ENCODE results near the gene SNX21. TPM values are rescaled to one million over a fixed set of nuclear protein-coding genes. Genes with fewer than 3 reads are reported as not detected.
"Not testable (repeated sequence)": the region's sequence is repeated elsewhere in the genome, so short reads cannot be mapped to it uniquely, and the experiment has no call there.

The SNX21 gene
- total RNA-seq, 1 donor from 2014 or later = 25.6 TPM

- DNase-seq (ENCODE audit: extremely low spot score, unreplicated experiment) = no peak
- Mint-ChIP-seq H3K4me1 (ENCODE audit: unreplicated experiment) (peaks cover 46% of the 10 kb centered on the region), H3K9me3 (ENCODE audit: unreplicated experiment) (no peaks in the 10 kb centered on the region), H3K27ac (ENCODE audit: unreplicated experiment) (peak overlapping the region; percentile 75), H3K36me3 (ENCODE audit: unreplicated experiment) (no peaks in the 10 kb centered on the region), H3K4me3 (ENCODE audit: unreplicated experiment) (no peak overlapping the region), H3K27me3 (ENCODE audit: unreplicated experiment) (no peaks in the 10 kb centered on the region)
- TF ChIP-seq CTCF (IDR thresholded peaks at IDR 0.05) = no peak
Measured at GRCh38 chr20:45828589-45828988, 5.0 kb upstream of the SNX21 start.

DNA sequence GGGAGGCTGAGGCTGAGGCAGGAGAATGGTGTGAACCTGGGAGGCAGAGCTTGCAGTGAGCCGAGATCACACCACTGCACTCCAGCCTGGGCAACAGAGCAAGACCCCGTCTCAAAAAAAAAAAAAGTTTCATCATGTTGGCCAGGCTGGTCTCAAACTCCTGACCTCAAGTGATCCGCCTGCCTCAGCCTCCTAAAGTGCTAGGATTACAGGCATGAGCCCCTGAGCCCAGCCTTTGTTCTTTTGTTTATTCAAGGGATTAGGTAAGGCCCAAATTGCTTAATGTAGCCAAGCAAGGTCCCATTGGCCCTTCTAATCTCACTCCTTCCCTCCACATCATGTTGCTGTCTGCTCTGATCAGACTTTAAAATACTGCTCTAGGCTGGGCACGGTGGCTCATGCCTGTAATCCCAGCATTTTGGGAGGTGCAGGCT, 3.9 kb upstream of the SNX21 start:
- not testable (repeated sequence) for H3K27ac Mint-ChIP-seq (ENCODE audit: unreplicated experiment); H3K27me3 Mint-ChIP-seq (ENCODE audit: unreplicated experiment); DNase-seq (ENCODE audit: extremely low spot score, unreplicated experiment); H3K4me3 Mint-ChIP-seq (ENCODE audit: unreplicated experiment); H3K9me3 Mint-ChIP-seq (ENCODE audit: unreplicated experiment); H3K36me3 Mint-ChIP-seq (ENCODE audit: unreplicated experiment)
- H3K4me1 Mint-ChIP-seq (ENCODE audit: unreplicated experiment) = peaks cover 45% of the 10 kb centered on the region

DNA sequence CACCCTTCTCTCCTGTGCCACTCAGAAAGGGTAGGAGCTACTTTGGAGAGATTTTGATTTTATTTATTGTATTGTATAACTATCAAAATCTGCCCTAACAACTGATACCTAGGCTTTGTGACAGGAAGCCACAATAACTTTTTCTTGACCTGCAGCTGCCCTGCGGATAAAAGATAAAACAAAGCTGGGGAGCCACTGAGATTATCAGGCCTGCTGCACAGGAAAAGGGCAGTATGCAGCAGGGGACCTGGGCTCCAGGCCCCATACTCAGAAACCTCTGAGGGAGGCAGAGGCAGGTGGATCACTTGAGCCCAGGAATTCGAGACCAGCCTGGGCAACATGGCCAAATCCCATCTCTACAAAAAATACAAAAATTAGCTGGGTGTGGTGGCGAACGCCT, 980 bp upstream of the SNX21 start:
- Mint-ChIP-seq H3K4me1 (ENCODE audit: unreplicated experiment) (peaks cover 51% of the 10 kb centered on the region), H3K27ac (ENCODE audit: unreplicated experiment) (peak overlapping the region; percentile 95), H3K27me3 (ENCODE audit: unreplicated experiment) (no peaks in the 10 kb centered on the region), H3K36me3 (ENCODE audit: unreplicated experiment) (peaks cover 2% of the 10 kb centered on the region), H3K4me3 (ENCODE audit: unreplicated experiment) (peak overlapping the region; percentile 85), H3K9me3 (ENCODE audit: unreplicated experiment) (no peaks in the 10 kb centered on the region)
- TF ChIP-seq CTCF (IDR thresholded peaks at IDR 0.05) = no peak
- no peak for DNase-seq (ENCODE audit: extremely low spot score, unreplicated experiment)

DNA sequence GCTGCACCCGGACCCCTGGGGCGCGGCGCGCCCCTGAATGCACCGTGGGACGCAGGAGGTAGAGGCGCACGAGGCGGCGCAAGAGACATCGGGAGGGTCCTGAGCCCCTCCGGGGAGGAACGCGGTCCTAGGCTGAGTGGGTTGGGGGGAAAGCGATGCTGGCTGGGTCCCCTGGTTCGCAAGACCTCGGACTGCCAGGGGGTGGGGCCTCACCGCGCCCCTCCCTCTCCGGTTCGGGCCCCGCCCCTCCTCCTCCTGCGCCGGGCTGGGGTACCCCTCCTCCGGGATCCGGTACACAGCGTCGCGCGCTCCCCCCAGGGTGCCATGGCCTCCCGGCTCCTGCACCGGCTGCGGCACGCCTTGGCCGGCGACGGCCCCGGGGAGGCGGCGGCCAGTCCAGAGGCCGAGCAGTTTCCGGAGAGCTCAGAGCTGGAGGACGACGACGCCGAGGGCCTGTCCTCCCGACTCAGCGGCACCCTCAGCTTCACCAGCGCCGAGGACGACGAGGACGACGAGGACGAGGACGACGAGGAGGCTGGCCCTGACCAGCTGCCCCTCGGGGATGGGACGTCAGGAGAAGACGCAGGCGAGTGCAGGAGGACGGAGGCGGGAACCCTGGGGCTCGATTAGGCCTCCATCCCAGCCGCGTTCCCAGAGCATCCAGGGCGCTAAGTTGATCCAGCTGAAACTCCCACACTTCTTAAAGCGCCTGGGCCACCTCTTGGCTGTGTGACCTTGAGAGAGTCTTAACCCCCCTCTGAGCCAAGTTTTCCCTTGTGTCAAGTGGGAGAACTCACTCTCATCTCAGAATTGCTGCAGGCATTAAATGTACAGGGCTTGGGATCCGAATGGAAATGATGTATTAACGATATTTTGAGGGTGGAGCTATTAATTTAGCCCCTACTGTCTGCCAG, 541 bp downstream of the SNX21 start:
- peak overlapping the region; percentile 85 for H3K4me3 Mint-ChIP-seq (ENCODE audit: unreplicated experiment)
- peak; percentile 90 for DNase-seq (ENCODE audit: extremely low spot score, unreplicated experiment)
- peak overlapping the region; percentile 68 for H3K27ac Mint-ChIP-seq (ENCODE audit: unreplicated experiment)
- no peaks in the 10 kb centered on the region for H3K9me3 Mint-ChIP-seq (ENCODE audit: unreplicated experiment)
- H3K4me1 Mint-ChIP-seq (ENCODE audit: unreplicated experiment) = peaks cover 39% of the 10 kb centered on the region
- peaks cover 2% of the 10 kb centered on the region for H3K36me3 Mint-ChIP-seq (ENCODE audit: unreplicated experiment)
- no peaks in the 10 kb centered on the region for H3K27me3 Mint-ChIP-seq (ENCODE audit: unreplicated experiment)
- no peak for TF ChIP-seq CTCF (IDR thresholded peaks at IDR 0.05)

GRCh38 chr20:45834797-45835161, 1.2 kb downstream of the SNX21 start:
- no peak for DNase-seq (ENCODE audit: extremely low spot score, unreplicated experiment)
- Mint-ChIP-seq H3K27me3 (ENCODE audit: unreplicated experiment) (no peaks in the 10 kb centered on the region), H3K36me3 (ENCODE audit: unreplicated experiment) (peaks cover 2% of the 10 kb centered on the region), H3K4me1 (ENCODE audit: unreplicated experiment) (peaks cover 39% of the 10 kb centered on the region), H3K4me3 (ENCODE audit: unreplicated experiment) (peak overlapping the region; percentile 85), H3K9me3 (ENCODE audit: unreplicated experiment) (no peaks in the 10 kb centered on the region), H3K27ac (ENCODE audit: unreplicated experiment) (peak overlapping the region; percentile 68)
- no peak for TF ChIP-seq CTCF (IDR thresholded peaks at IDR 0.05)

Data from osteocyte (in vitro differentiated cells).